Activated CD8-positive, alpha-beta T cell treated with anti-CD3 and anti-CD28 coated beads for 36 hours (primary cell): ENCODE data around the gene GTF2F2. TPM values are rescaled to one million over a fixed set of nuclear protein-coding genes. Genes with fewer than 3 reads are reported as not detected.

ENCODE experiments used
- ATAC-seq: fragments of 200-7000 bp; cut with Tn5 transposase; one replicate; pipeline ENCODE4 v1.10.0; 2021; ENCODE audit warnings: mild to moderate bottlenecking, moderate library complexity
- CTCF ChIA-PET: fragments of 350-600 bp; sonication (Branson Sonifier 250); formaldehyde crosslinking; loops from one replicate; lab custom pipeline; 2021; ENCODE audit warnings: antibody characterized with exemption; lab: Charles Lee
- POLR2A ChIA-PET: fragments of 350-600 bp; sonication (Branson Sonifier 250); formaldehyde crosslinking; loops from one replicate; lab custom pipeline; 2021; ENCODE audit warnings: antibody characterized with exemption; lab: Charles Lee
- DNase-seq: peaks from one replicate; pipeline ENCODE4 v3.0.0-alpha.2; 2020
- H3K27ac Mint-ChIP-seq: one replicate; pipeline ENCODE4 v1.8.0; 2021; ENCODE audit warnings: mild to moderate bottlenecking, mixed read lengths
- H3K27me3 Mint-ChIP-seq: one replicate; pipeline ENCODE4 v1.8.0; 2021; ENCODE audit warnings: mixed read lengths
- H3K36me3 Mint-ChIP-seq: one replicate; pipeline ENCODE4 v1.8.0; 2021; ENCODE audit warnings: low read depth, mixed read lengths
- H3K4me1 Mint-ChIP-seq: one replicate; pipeline ENCODE4 v1.8.0; 2021; ENCODE audit warnings: low read depth, mixed read lengths
- H3K4me3 Mint-ChIP-seq: one replicate; pipeline ENCODE4 v1.8.0; 2021; ENCODE audit warnings: mild to moderate bottlenecking, moderate library complexity, mixed read lengths
- H3K9me3 Mint-ChIP-seq: one replicate; pipeline ENCODE4 v1.8.0; 2021; ENCODE audit warnings: mixed read lengths
- intact Hi-C: fragments of 100-400 bp; cut with micrococcal nuclease; formaldehyde crosslinking; loops from one replicate; pipeline ENCODE4 v1.10.0; 2022
- total RNA-seq, 2 experiments: library from RNA; stranded (reverse); gene quantifications; one replicate each; pipeline ENCODE4 v1.2.3, GENCODE V29; 2021
- TF ChIP-seq, protein P1 (sequence below): fragments of 200-600 bp; IDR thresholded peaks from one replicate; pipeline ENCODE4 v1.8.0; 2022; ENCODE audit warnings: antibody characterized with exemption, mild to moderate bottlenecking

The GTF2F2 gene
- total RNA-seq, 2 experiments from 2014 or later = 25.8 to 28.9 TPM

DNA sequence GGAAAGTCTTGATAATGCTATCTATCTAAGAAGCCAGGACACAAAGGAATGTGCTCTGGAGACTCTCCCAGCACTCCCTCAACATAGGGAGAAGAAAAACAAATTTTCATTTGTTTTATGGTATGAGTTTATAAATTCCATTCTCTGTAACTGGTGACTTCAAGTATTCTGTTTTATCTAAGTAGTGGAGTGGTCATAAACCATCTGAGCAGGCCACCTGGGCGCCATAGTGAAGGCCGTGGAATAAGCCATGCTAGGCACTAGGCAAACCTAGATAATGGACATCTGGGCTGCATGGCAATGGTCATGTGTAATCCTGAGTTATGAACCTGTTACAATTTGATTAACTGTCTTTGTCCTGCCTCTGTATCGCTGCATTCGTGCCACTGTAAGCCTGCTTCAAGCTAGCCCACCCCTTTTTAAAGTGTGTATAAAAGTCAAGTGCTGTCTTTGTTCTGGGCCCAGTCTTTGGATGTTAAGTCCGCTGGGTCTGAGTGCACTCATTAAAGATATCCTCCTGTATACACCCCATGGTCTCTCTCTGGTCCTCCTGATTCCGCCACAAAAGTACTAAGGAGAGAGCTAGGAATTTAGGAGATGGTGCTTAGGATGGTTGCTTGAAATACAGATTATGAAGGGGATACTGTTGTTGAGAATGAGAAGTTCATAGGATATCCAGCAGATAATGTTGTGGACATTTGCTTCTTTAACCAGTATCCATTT, 13.2 kb downstream of the GTF2F2 start:
- peaks cover 15% of the 10 kb centered on the region for H3K9me3 Mint-ChIP-seq
- ChIA-PET POLR2A (interaction anchor here (0.6 kb wide), 1 partner anchor 9 kb away, joined by 4 read pairs; no protein-coding TSS in a partner anchor), CTCF (no interaction called here)
- H3K4me1 Mint-ChIP-seq = peaks cover 30% of the 10 kb centered on the region
- H3K27ac Mint-ChIP-seq = no peak overlapping the region
- no peaks in the 10 kb centered on the region for H3K27me3 Mint-ChIP-seq
- TF ChIP-seq, protein P1, sequence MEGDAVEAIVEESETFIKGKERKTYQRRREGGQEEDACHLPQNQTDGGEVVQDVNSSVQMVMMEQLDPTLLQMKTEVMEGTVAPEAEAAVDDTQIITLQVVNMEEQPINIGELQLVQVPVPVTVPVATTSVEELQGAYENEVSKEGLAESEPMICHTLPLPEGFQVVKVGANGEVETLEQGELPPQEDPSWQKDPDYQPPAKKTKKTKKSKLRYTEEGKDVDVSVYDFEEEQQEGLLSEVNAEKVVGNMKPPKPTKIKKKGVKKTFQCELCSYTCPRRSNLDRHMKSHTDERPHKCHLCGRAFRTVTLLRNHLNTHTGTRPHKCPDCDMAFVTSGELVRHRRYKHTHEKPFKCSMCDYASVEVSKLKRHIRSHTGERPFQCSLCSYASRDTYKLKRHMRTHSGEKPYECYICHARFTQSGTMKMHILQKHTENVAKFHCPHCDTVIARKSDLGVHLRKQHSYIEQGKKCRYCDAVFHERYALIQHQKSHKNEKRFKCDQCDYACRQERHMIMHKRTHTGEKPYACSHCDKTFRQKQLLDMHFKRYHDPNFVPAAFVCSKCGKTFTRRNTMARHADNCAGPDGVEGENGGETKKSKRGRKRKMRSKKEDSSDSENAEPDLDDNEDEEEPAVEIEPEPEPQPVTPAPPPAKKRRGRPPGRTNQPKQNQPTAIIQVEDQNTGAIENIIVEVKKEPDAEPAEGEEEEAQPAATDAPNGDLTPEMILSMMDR = no peak
- H3K4me3 Mint-ChIP-seq = no peak overlapping the region
- intact Hi-C loops = no loop called here
- peaks cover 34% of the 10 kb centered on the region for H3K36me3 Mint-ChIP-seq
- DNase-seq (no peak), ATAC-seq (no peak)

DNA sequence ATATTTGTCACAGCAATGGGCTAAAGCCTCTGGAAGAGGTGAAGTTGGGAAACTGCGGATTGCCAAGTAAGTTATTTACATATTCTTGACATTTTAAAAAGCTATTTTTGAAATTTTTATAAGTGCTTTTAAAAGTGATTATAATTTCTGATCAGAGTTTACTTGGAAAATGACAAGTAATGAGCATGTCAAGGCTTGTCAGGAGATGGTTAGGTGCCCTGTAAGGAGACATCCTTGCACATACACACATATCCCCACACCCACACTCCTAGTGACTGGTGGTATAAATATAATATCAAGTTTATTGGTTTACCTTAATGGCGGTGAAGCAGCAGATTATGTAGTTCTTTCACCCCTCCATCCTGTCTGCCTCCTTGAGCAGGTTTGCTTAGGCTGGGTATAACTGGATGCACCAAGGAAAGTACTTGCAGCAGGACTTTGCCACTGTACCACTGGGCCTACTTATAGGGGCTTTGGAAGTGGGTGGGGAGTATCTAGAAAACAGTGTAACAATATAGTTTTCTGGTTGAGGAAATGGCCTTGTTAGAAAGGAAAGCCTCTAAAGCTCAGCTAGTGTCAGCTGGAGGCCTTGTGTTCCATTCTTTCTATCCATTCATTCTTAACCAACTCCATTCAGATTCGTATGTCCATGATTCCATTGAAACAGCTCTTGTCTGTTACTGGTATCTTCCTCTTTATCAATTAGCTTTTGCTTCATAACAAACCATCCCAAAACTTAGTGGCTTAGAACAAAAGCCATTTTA, 16.6 kb downstream of the GTF2F2 start:
- Mint-ChIP-seq H3K27ac (no peak overlapping the region), H3K36me3 (peaks cover 32% of the 10 kb centered on the region), H3K27me3 (no peaks in the 10 kb centered on the region), H3K9me3 (peaks cover 9% of the 10 kb centered on the region), H3K4me1 (peaks cover 15% of the 10 kb centered on the region), H3K4me3 (no peak overlapping the region)
- DNase-seq (no peak), ATAC-seq (no peak)
- intact Hi-C loops = no loop called here
- ChIA-PET POLR2A (no interaction called here), CTCF (interaction anchor here (0.9 to 1.5 kb wide), 2 partner anchors 13 to 173 kb away, joined by 3 to 5 read pairs; no protein-coding TSS in a partner anchor)
- TF ChIP-seq, protein P1 = no peak

DNA sequence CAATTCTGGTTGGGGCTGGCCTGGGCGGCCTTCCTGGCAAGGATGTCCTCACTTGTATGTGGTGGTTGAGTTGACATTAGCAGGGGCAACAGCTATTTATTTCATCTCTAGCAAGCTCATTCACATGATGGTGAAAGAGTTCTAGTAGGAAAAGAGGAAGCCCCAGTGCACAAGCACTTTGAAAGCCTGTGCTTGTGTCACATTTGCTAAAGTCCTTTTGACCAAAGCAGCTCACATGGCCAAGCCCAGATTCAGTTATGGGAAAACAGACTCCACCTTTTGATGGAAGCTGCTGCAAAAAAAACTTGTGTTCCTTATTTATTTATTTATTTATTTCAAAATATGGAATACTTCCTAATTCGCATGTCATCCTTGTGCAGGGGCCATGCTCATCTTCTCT, 17.2 kb downstream of the GTF2F2 start:
- ATAC-seq (no peak), DNase-seq (no peak)
- H3K4me3 Mint-ChIP-seq = no peak overlapping the region
- H3K4me1 Mint-ChIP-seq = peaks cover 10% of the 10 kb centered on the region
- TF ChIP-seq, protein P1 = no peak
- H3K27me3 Mint-ChIP-seq = no peaks in the 10 kb centered on the region
- ChIA-PET CTCF (interaction anchor here (0.7 to 1.5 kb wide), 4 partner anchors 13 to 172 kb away, joined by 3 to 5 read pairs (median 3); no protein-coding TSS in a partner anchor), POLR2A (no interaction called here)
- intact Hi-C loops = no loop called here
- H3K27ac Mint-ChIP-seq = no peak overlapping the region
- H3K9me3 Mint-ChIP-seq = peaks cover 5% of the 10 kb centered on the region
- H3K36me3 Mint-ChIP-seq = peaks cover 27% of the 10 kb centered on the region

DNA sequence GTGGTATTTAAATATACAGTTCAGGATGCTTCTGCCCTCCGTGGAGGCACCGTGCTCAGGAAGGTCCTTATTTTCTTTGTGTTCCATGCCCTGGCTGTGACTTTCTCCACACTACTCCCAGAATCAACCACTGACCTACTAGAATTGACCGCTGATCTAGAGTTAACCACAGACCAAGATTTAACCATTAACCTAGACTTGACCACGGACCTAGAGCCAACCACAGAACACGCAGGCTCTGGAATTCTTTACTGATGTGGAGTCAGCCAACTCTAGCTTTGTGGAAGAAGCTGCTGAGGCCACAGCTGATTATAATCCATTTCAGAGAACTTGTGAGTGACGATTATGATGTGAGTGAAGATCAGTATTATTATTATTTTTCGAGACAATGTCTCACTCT, 18.0 kb downstream of the GTF2F2 start:
- H3K9me3 Mint-ChIP-seq = no peaks in the 10 kb centered on the region
- H3K4me1 Mint-ChIP-seq = peaks cover 8% of the 10 kb centered on the region
- ATAC-seq = no peak
- no peaks in the 10 kb centered on the region for H3K27me3 Mint-ChIP-seq
- no peak overlapping the region for H3K27ac Mint-ChIP-seq
- intact Hi-C loops = no loop called here
- no peak overlapping the region for H3K4me3 Mint-ChIP-seq
- H3K36me3 Mint-ChIP-seq = peaks cover 23% of the 10 kb centered on the region
- POLR2A ChIA-PET = interaction anchor here (1.3 kb wide), 1 partner anchor 13 kb away, joined by 3 read pairs; no protein-coding TSS in a partner anchor
- TF ChIP-seq, protein P1 = no peak
- CTCF ChIA-PET = interaction anchor here (1.1 to 1.5 kb wide), 2 partner anchors 14 to 165 kb away, joined by 3 to 5 read pairs; no protein-coding TSS in a partner anchor
- no peak for DNase-seq
